Measurements from ENCODE around the gene RNASE4. TPM values are rescaled to one million over a fixed set of nuclear protein-coding genes. Genes with fewer than 3 reads are reported as not detected.
"Not testable (repeated sequence)": the region's sequence is repeated elsewhere in the genome, so short reads cannot be mapped to it uniquely, and the experiment has no call there.

Gene RNASE4
- polyA plus RNA-seq, 1 donor = 4.2 TPM

DNA sequence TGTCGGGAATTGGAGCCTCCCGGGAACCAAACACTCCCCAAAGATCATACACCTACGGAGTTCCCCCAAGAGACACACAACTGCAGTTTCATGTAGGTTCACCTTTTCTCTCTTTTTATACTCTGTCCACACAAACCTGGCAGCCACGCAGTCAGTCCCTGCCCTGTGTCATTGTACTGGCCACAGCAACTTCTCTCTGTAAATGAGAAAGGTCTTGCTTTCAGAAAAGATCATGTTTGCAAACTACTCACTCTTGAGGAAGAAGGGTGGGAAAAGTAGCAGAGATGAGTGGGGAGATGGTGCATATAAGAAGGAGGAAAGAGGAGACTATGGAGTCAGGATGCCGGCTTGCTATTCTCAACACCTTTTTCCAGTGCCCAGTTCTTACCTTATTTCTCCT is 14.6 kb downstream of the RNASE4 start:
- no peak for DNase-seq (ENCODE audit: low read depth)

GRCh38 chr14:20699931-20700330 is 15.6 kb downstream of the RNASE4 start:
- DNase-seq (ENCODE audit: low read depth) = no peak

GRCh38 chr14:20700965-20701364 is 16.6 kb downstream of the RNASE4 start:
- not testable (repeated sequence) for DNase-seq (ENCODE audit: low read depth)

GRCh38 chr14:20706657-20707355 is 22.4 kb downstream of the RNASE4 start:
- no peak for DNase-seq (ENCODE audit: low read depth)

- DNase-seq (ENCODE audit: low read depth) = no peak
Measured at GRCh38 chr14:20707622-20708021, 23.3 kb downstream of the RNASE4 start.

DNA sequence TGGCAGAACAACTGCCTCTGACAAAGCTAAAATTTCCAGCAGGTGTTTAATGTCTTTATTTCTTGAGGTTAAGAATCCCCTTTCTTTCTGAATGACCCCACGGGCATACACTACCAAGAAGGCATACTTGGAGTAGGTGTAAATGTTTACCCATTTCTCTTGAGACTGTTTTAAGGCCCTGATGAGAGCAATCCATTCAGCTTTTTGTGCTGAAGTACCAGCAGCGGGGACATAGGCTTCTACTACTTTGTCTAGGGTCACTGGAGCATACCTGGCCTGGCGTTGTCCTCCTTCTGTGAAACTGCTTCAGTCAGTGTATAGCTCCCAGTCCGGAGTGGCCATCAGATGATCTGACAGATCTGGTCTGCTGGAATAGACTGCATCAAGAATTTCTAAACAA is 26.9 kb downstream of the RNASE4 start:
- DNase-seq (ENCODE audit: low read depth) = no peak

DNA sequence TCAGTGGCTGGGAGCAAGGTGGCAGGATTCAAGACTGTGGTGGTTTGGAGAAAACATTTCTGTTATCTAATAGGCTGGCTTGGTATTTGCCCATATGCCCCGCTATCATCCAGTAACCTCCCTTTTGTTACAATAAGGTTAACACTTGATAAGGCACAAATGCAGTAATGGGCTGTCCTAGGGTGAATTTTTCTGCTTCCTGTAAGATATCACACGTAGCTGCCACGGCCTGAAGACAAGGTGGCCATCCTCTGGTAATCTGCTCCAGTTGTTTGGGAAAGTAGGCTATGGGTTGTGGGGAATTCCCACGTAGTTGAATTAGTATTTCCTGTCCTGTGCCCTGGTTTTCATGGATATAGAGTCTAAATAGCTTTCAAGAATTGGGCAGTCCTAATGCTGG is 27.3 kb downstream of the RNASE4 start:
- no peak for DNase-seq (ENCODE audit: low read depth)

GRCh38 chr14:20712904-20713303 is 28.5 kb downstream of the RNASE4 start:
- DNase-seq (ENCODE audit: low read depth) = no peak

GRCh38 chr14:20714593-20715250 is 30.4 kb downstream of the RNASE4 start:
- DNase-seq (ENCODE audit: low read depth) = no peak

DNA sequence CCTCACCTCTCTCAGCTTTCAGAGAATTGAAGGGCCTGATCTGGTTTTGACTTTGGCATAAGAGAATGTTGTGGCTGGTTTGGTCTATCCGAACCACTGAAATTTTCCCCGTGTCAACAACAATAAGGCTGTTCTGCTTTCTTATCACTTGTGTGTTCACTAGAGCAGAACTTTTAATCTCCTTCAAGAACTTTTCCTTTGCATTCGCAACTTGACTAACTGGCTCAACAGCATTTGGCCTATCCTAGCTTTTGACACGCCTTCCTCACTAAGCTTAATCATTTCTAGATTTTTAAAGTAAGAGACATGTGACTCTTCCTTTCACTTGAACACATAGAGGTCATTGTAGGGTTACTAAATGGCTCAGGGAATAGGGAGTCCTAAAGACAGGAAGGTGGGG is 35.4 kb downstream of the RNASE4 start:
- DNase-seq (ENCODE audit: low read depth) = no peak

DNA sequence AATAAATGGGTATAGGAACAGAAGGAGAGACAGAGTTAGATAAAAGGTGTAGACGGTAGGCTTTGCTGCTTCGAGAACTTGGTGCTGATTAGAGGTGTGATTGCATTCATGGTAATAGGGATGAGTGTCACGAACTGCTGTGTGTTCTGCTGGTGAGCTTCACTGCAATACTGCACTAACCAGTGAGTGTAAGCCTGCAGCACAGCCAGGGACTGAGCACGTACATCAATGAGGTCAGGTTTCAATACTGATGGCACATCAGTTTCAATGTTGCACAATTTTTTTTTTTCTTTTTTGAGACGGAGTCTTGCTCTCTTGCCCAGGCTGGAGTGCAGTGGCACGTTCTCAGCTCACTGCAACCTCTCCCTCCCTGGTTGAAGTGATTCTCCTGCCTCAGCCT is 36.4 kb downstream of the RNASE4 start:
- DNase-seq (ENCODE audit: low read depth) = no peak

DNA sequence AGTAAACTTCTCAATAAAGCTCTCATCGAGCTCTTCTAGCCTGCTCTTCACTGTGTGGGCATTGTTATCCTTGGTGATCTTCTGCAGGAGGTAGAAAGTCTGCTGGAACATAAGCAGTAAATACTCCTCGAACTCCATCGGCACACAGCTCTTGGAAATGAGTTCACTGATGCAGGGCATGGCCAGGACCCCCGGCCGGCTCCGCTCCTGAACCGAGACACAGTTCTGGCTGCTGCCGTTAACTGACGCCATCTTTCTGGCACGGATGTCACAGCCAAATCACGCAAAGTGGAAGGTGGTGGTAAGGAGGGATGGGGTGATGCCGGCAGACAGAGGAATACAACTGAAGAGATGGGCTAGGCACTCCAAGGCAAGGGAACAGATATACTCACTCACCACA is 37.7 kb downstream of the RNASE4 start:
- DNase-seq (ENCODE audit: low read depth) = no peak

DNA sequence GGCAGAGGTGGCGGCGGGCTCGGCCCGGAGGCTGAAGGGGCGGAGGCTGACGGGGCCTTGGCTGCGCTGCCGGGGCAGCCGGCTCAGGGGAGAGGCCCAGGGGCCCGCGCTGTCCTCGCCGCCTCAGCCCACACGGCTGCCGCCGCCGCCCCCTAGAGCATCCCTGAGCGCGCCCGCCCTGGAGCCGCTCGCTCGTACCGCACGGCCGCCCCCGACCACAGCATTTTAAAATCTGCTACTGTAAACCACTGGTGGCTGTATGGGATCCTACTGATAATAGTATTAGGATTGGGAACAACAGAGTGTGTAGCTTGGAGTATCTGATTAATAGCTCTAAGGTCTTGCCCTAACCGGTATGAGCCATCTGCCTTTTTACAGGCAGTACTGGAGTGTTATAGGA is 39.1 kb downstream of the RNASE4 start:
- no peak for DNase-seq (ENCODE audit: low read depth)

DNA sequence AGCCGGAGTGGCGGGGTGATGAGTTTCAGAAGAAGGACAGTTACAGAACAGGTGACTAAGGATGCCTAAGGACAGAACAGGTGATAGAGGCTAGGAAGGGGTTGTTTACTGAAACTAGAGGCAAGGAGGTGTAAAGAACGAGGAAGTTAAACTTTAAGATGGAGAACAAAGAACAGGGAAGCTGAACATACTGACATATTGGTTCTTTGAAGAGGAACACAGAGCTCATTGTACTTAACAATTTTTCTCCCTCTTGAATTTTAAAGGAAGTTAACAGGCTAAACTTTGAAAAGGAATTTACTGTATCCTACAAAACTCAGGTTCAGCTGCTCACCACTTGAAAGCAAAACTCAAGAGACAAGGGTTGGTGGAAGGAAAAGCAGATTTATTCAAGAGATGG is 41.8 kb downstream of the RNASE4 start:
- not testable (repeated sequence) for DNase-seq (ENCODE audit: low read depth)

- no peak for DNase-seq (ENCODE audit: low read depth)
Measured at GRCh38 chr14:20726531-20726930, 42.2 kb downstream of the RNASE4 start.

GRCh38 chr14:20730891-20731290 is 46.5 kb downstream of the RNASE4 start:
- DNase-seq (ENCODE audit: low read depth) = no peak

DNA sequence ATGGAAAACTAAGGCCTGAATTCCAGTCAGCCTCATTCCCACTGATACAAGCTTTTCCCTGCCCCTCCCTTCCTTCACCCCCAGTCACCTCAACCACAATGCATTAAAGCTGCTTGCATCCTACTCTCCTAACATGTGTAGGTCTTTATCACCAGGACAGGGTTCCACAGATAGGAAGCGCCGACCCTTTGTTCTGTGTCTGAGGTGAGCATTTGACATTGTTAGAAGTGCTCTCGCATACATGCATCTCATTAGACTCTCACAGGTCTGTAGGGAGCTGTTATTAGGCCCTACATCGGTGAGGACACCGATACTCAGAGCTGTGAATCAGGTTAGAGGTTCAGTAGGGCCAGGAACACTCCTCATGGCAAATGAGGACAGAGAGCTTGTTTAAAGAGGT is 48.1 kb downstream of the RNASE4 start:
- no peak for DNase-seq (ENCODE audit: low read depth)

- DNase-seq (ENCODE audit: low read depth) = no peak
Measured at GRCh38 chr14:20732979-20733635, 48.7 kb downstream of the RNASE4 start.

DNA sequence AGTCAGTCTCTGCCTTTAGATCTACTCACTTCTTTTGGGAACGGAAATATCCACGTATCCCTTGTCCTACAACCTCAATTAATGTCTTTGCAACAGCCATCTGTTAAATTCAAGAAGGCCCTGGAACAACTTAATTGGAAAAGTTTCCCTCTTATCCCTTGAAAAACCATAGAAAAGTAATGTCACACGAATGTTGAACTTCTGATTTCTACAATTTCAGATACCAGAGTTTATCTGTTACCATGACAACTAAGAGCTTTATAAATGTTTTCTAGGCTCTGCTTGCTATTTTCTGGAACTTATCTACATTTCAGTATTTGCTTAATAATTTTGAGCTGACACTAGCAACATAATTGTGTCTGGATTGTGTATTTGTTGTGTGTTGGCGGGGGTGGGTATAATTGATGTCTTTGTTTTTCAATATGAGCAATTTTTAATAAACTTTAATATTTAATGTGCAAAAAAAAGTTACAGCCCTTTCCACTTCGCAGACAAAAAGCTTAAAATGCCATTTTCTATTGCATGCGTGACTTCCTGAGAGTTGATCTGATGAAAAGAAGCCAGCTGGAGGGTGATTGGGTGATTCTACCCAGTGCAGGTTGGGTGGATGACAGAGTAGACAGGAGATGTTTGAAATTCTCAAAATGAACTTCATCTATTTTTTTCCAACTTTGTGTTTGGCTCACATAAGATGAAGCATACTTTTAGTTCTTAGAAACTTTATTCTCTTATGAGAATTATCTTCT is 49.5 kb downstream of the RNASE4 start:
- DNase-seq (ENCODE audit: low read depth) = no peak

GRCh38 chr14:20734430-20734806 is 50.1 kb downstream of the RNASE4 start:
- no peak for DNase-seq (ENCODE audit: low read depth)

DNA sequence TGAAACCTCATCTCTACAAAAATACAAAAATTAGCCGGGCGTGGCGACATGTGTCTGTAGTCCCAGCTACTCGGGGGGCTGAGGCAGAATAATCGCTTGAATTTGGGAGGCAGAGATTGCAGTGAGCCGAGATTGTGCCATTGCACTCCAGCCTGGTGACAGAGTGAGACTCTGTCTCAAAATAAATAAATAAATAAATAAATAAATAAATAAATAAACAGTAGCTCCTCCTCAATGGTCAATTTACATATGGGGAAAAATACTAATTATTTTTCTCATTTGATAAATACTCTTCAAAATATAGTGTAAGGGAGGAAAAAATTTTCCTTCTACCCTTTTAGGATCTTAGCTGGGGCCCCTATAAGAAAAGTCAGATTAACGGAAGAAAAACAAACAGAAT is 53.9 kb downstream of the RNASE4 start:
- DNase-seq (ENCODE audit: low read depth) = not testable (repeated sequence)

- no peak for DNase-seq (ENCODE audit: low read depth)
Measured at GRCh38 chr14:20742132-20742531, 57.8 kb downstream of the RNASE4 start.
